MCF 10A (cell line): Measurements from ENCODE around the gene IL10RB. TPM values are rescaled to one million over a fixed set of nuclear protein-coding genes. Genes with fewer than 3 reads are reported as not detected.

ENCODE experiments used
- BruUV-seq: library from RNA; stranded (reverse); fragments of 400-500 nt; replicated peaks from 2 replicates; lab custom pipeline; 2021; lab: Mats Ljungman, UMichigan
- CTCF ChIA-PET: fragments of 300-600 bp; sonication (Branson Sonifier 250); formaldehyde crosslinking; extraction: SDS; loops from one replicate; lab custom pipeline; 2021; ENCODE audit warnings: antibody characterized with exemption, inconsistent platforms; lab: Yijun Ruan, JAX
- POLR2A ChIA-PET: fragments of 300-600, 350-650 bp; sonication (Branson Sonifier 250); formaldehyde crosslinking; extraction: SDS; loops from one replicate; lab custom pipeline; 2020; ENCODE audit warnings: antibody characterized with exemption, inconsistent platforms; lab: Yijun Ruan, JAX
- DNase-seq: peaks from one replicate; pipeline ENCODE4 v3.0.0-alpha.2; 2018; ENCODE audit not compliant: unreplicated experiment
- H3K27ac Mint-ChIP-seq: one replicate; pipeline ENCODE4 v1.8.0; 2022; ENCODE audit warnings: mild to moderate bottlenecking, low read depth, mixed read lengths; ENCODE audit not compliant: unreplicated experiment
- H3K27me3 Mint-ChIP-seq: one replicate; pipeline ENCODE4 v1.8.0; 2022; ENCODE audit warnings: mixed read lengths; ENCODE audit not compliant: insufficient read depth, unreplicated experiment
- H3K36me3 Mint-ChIP-seq: one replicate; pipeline ENCODE4 v1.8.0; 2022; ENCODE audit warnings: mild to moderate bottlenecking, moderate library complexity, mixed read lengths; ENCODE audit not compliant: insufficient read depth, unreplicated experiment
- H3K4me1 Mint-ChIP-seq: one replicate; pipeline ENCODE4 v1.8.0; 2022; ENCODE audit warnings: mixed read lengths; ENCODE audit not compliant: insufficient read depth, unreplicated experiment
- H3K4me3 Mint-ChIP-seq: one replicate; pipeline ENCODE4 v1.8.0; 2022; ENCODE audit warnings: mild to moderate bottlenecking, moderate library complexity, mixed read lengths; ENCODE audit not compliant: unreplicated experiment
- H3K9me3 Mint-ChIP-seq: one replicate; pipeline ENCODE4 v1.8.0; 2022; ENCODE audit warnings: mixed read lengths; ENCODE audit not compliant: unreplicated experiment
- intact Hi-C: fragments of 100-400 bp; cut with micrococcal nuclease; formaldehyde crosslinking; loops from 2 replicates; pipeline ENCODE4 v1.14.1; 2022
- total RNA-seq: library from RNA; stranded (reverse); gene quantifications from 2 replicates; pipeline ENCODE4 v1.2.3, GENCODE V29; 2022
- TF ChIP-seq, protein P1 (sequence below): fragments of 200-600 bp; IDR thresholded peaks from one replicate; pipeline ENCODE4 v1.8.0; 2022; ENCODE audit warnings: antibody characterized with exemption, mild to moderate bottlenecking; ENCODE audit not compliant: unreplicated experiment

Gene IL10RB
- total RNA-seq, 1 experiment from 2014 or later = 23.2 TPM

GRCh38 chr21:33293136-33293535 is 27.0 kb downstream of the IL10RB start:
- Mint-ChIP-seq H3K9me3 (no peaks in the 10 kb centered on the region), H3K36me3 (peaks cover 15% of the 10 kb centered on the region), H3K27ac (no peak overlapping the region), H3K27me3 (no peaks in the 10 kb centered on the region), H3K4me1 (peaks cover 7% of the 10 kb centered on the region), H3K4me3 (no peak overlapping the region)
- intact Hi-C loops = no loop called here
- ChIA-PET CTCF (no interaction called here), POLR2A (interaction anchor here (0.9 to 1.1 kb wide), 2 partner anchors 10 to 14 kb away, joined by 3 to 4 read pairs; no protein-coding TSS in a partner anchor)
- BruUV-seq = no TSS peak
- TF ChIP-seq, protein P1, sequence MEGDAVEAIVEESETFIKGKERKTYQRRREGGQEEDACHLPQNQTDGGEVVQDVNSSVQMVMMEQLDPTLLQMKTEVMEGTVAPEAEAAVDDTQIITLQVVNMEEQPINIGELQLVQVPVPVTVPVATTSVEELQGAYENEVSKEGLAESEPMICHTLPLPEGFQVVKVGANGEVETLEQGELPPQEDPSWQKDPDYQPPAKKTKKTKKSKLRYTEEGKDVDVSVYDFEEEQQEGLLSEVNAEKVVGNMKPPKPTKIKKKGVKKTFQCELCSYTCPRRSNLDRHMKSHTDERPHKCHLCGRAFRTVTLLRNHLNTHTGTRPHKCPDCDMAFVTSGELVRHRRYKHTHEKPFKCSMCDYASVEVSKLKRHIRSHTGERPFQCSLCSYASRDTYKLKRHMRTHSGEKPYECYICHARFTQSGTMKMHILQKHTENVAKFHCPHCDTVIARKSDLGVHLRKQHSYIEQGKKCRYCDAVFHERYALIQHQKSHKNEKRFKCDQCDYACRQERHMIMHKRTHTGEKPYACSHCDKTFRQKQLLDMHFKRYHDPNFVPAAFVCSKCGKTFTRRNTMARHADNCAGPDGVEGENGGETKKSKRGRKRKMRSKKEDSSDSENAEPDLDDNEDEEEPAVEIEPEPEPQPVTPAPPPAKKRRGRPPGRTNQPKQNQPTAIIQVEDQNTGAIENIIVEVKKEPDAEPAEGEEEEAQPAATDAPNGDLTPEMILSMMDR = no peak
- DNase-seq = no peak

DNA sequence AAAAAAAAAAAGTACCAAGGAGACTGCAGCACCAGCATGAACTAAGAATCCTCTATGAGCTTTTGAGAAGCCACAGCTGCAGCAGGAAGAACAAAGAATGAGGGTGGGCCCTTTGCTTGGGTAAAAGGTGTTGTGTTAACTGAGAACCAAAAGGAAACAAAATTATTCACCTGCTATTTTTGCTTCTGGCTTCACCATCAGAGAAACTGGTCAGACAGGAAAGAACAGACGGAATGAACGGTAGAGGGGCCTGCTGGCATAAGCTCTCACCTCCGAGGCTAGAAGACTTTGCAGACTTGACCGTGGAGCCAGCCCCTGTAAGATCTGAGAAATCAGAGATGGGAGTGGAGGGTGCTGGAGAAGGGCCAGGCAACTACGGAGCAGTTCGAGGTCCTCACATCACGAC is 27.6 kb downstream of the IL10RB start:
- CTCF ChIA-PET = no interaction called here
- POLR2A ChIA-PET = interaction anchor here (0.6 to 1.1 kb wide), 4 partner anchors 11 to 31 kb away, joined by 3 to 4 read pairs (median 3); partner anchors contain the start of gene IFNAR1
- TF ChIP-seq, protein P1 = no peak
- Mint-ChIP-seq H3K27me3 (no peaks in the 10 kb centered on the region), H3K4me3 (no peak overlapping the region), H3K4me1 (peaks cover 3% of the 10 kb centered on the region), H3K9me3 (no peaks in the 10 kb centered on the region), H3K36me3 (peaks cover 15% of the 10 kb centered on the region), H3K27ac (no peak overlapping the region)
- BruUV-seq = no TSS peak
- intact Hi-C loops = no loop called here
- no peak for DNase-seq

DNA sequence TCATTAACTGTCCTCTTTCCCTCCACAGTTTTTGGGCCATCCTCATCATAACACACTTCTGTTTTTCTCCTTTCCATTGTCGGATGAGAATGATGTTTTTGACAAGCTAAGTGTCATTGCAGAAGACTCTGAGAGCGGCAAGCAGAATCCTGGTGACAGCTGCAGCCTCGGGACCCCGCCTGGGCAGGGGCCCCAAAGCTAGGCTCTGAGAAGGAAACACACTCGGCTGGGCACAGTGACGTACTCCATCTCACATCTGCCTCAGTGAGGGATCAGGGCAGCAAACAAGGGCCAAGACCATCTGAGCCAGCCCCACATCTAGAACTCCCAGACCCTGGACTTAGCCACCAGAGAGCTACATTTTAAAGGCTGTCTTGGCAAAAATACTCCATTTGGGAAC is 30.0 kb downstream of the IL10RB start:
- TF ChIP-seq, protein P1 = no peak
- BruUV-seq = no TSS peak
- Mint-ChIP-seq H3K27ac (no peak overlapping the region), H3K27me3 (no peaks in the 10 kb centered on the region), H3K4me1 (peaks cover 12% of the 10 kb centered on the region), H3K4me3 (no peak overlapping the region), H3K9me3 (no peaks in the 10 kb centered on the region), H3K36me3 (peaks cover 15% of the 10 kb centered on the region)
- POLR2A ChIA-PET = interaction anchor here (0.5 to 1.3 kb wide), 2 partner anchors 13 to 56 kb away, joined by 3 to 5 read pairs; no protein-coding TSS in a partner anchor
- CTCF ChIA-PET = interaction anchor here (0.6 to 0.7 kb wide), 3 partner anchors 61 to 150 kb away, joined by 3 read pairs; no protein-coding TSS in a partner anchor
- intact Hi-C loops = no loop called here
- DNase-seq = no peak

- H3K9me3 Mint-ChIP-seq = no peaks in the 10 kb centered on the region
- peak; percentile 86 for DNase-seq
- H3K4me1 Mint-ChIP-seq = peaks cover 12% of the 10 kb centered on the region
- CTCF ChIA-PET = interaction anchor here (0.6 to 1.9 kb wide), 7 partner anchors 11 to 63 kb away, joined by 3 to 5 read pairs (median 4); no protein-coding TSS in a partner anchor
- H3K27me3 Mint-ChIP-seq = no peaks in the 10 kb centered on the region
- POLR2A ChIA-PET = interaction anchor here (0.6 to 3.7 kb wide), 9 partner anchors 9 to 1168 kb away, joined by 3 to 28 read pairs (median 5); partner anchors contain the start of genes IFNAR1 and IL10RB
- no TSS peak for BruUV-seq
- H3K27ac Mint-ChIP-seq = peak overlapping the region; percentile 90
- TF ChIP-seq, protein P1 = no peak
- peak overlapping the region; percentile 44 for H3K4me3 Mint-ChIP-seq
- peaks cover 7% of the 10 kb centered on the region for H3K36me3 Mint-ChIP-seq
- intact Hi-C loops = no loop called here
These were observed 33.1 kb downstream of the IL10RB start for GRCh38 chr21:33299181-33299752.
